Brain pericyte (primary cell): ENCODE measurements around the gene SNAPC2.
A peak's percentile ranks its signal among the peaks of the same experiment; 100 is the strongest.

ENCODE experiments used
- DNase-seq: peaks from one replicate; pipeline ENCODE4 v3.0.0-alpha.2; 2012; ENCODE audit warnings: low read depth, low spot score

SNAPC2 gene

DNA sequence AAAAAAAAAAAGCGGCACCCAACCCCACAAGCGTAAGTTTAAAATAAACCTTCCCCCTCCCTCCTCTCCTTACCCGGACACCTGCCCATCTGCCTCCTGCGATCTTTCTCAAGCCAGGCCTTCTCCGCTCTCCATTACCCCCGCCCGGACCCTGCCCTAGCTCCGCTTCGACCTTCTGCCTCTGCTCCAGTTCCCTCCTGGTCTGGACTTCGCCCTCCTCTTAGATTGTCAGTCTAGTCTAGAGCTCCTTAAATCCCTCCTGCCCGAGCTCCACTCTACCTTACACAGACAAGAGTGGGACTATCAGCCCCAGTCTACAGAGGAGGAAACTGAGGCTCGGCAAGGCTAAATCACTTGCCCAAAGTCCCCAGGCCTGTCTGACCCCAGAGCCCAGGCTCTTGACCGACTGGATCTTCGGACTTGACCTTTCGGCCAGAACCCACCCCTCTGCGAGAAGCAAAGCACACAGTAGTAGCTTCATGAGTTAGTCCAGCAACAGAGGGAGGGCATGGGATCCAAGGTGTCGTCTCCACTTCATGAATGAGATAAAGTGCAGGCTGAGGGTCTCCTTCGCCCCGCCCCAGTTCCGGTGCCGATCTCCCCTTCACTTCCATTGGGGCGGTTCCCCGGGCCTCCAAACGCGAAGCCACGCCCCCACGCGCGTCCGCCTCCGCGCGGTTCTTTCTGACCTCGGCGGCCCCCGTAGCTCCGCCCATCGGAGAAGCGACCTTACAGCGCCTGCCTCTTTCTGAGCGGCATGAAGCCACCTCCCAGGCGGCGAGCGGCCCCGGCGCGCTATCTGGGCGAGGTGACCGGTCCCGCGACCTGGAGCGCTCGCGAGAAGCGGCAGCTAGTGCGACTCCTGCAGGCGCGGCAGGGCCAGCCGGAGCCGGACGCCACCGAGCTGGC, at the start of gene SNAPC2:
SNAPC2 (plus strand) TSS at position 729 of the 909 bp plus-strand sequence; CDS start at position 758, 29 bp downstream.
- peak; percentile 80 for DNase-seq

DNA sequence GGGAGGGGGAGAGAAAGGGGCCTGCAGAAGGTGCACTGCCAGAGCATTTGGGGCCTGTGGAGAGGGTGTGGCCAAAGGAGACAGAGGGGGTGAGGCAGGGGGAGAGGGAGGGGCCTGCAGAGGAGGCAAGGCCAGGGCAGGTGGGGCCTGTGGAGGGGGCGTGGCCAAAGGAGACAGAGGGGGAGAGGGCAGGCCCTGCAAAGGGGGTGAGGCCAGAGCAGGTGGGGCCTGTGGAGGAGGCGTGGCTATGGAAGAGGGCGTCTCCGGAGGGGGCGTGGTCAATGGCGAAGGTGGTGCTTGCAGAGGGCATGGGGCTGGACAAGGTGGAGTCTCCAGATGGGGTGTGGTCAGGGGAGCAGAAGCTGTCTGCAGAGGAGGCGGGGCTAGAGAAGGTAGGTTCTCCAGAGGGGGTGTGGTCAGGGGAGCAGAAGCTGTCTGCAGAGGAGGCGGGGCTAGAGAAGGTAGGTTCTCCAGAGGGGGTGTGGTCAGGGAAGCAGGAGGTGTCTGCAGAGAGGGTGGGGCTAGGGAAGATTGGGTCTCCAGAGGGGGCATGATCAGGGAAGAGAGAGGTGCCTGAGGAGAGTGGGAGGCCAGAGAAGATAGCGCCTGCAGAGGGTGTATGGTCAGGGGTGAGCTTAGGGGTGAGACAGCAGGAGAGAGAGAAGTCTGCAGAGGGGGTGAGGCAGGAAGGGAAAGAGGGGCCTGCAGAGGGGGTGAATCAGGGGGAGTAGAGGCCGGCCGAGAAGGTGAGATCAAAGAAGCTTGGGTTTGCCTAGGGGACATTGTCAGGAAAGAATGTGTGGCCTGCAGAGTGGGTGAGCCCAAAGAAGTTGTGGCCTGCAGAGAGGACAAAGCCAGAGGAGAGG, 49.3 kb upstream of the SNAPC2 start:
- no peak for DNase-seq

- DNase-seq = peak; percentile 74
Observed at GRCh38 chr19:7871437-7872305, 48.5 kb upstream of the SNAPC2 start.

DNA sequence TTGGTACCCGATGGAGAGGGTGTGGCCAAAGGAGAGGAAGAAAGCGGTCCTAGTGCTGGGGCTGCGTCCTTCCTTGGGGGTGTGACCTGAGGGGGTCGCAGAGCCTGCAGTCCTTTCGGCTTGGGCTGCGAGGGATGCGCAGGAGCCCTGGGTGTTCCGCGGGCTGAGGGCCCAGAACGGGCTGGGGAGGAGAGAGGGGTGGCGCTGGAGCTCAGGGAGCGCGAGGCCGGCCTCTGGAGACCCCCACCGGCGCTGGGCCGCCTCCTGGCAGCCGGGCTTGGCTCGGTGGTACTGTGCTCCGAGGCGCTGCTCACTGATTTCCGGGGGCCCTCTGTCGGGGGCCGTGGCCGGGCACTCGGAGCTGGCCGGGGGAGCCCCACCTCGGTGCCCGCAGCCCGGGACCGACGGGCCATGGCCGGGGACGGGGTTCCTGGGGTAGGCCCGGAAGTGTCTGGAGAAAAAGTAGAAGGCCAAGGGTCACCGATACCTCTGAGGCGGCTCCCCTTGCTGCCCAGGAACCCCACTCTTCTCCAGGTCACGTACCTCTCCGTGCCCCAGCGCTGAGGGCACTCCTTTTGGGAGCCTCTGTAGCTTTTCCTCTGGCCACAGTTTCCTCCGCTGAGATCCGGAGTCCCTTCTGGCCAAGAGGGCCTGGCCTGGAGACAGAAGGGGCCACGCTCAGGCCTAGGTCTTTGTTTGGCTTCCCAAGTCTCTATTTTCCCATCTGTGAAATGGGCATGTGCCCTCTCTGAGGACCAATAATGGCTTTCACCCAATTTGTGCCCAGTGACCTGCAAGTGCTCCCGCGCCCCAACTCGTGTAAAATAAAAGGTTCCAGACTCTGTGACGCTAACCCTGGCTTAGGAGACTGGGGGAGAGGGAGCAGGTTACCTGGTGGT, 47.6 kb upstream of the SNAPC2 start:
- DNase-seq = no peak

- no peak for DNase-seq
Observed at GRCh38 chr19:7873304-7874075, 46.6 kb upstream of the SNAPC2 start.

DNA sequence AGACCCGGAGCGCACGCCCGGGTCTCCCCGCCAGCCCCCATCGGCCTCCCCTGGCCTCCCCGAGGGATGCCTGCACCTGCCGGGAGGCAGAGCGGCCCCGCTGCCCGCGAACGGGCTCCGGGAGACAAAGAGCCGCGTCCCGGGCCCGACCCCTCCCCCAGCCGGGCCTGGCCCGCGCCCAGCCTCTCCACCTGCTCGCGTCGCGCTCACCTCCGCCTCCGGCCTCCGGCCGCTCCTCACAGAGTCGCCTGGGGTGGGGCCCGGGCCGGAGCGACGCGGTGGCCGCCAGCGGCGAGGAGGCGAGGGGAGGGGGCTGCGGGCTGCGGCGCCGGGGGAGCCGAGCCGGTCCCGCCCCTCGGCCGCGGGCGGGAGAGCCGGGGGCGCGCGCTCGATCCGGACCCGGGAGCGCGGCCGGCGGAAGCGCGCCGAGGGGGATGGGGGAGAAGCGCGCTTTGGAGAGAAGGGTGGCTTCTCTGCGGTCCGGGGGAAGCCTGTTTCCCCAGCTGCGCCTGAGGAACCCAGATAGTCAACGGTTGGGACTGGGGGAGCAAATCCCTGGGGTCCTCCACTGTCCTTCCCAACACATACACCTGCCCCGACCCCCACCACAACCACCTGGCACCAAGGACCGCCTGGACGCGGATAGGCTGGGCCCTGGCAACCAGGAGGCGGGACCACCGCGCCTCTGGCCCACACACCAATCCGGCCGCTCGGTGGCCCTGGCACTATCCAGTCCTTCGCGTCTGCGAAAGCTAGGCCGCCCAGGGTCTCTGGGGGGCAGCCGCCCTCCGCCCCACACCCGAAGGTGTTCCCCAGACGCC, 45.9 kb upstream of the SNAPC2 start, which contains the start of gene PRR36:
PRR36 (minus strand) TSS at position 315 of the 821 bp plus-strand sequence. CDS start 701 bp downstream, outside the sequence.
- no peak for DNase-seq

DNA sequence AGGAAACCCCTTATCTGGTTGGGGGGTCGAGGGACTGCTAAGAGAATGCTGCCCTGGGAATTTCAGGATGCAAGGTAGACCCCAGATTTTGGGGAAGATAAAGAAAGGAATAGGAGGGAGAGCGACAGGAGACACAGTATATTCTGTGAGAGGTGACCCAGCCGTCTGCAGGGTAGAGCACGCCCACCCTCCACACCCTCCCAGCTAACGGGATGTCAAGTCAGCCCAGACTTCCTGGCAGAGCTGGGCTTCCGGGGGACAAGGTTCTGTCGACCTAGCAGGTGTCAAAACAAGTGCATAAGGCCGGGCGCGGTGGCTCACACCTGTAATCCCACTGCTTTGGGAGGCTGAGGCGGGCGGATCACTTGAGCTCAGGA, 45.3 kb upstream of the SNAPC2 start:
- DNase-seq = no peak

GRCh38 chr19:7877249-7877836, 42.8 kb upstream of the SNAPC2 start:
- DNase-seq = no peak

DNA sequence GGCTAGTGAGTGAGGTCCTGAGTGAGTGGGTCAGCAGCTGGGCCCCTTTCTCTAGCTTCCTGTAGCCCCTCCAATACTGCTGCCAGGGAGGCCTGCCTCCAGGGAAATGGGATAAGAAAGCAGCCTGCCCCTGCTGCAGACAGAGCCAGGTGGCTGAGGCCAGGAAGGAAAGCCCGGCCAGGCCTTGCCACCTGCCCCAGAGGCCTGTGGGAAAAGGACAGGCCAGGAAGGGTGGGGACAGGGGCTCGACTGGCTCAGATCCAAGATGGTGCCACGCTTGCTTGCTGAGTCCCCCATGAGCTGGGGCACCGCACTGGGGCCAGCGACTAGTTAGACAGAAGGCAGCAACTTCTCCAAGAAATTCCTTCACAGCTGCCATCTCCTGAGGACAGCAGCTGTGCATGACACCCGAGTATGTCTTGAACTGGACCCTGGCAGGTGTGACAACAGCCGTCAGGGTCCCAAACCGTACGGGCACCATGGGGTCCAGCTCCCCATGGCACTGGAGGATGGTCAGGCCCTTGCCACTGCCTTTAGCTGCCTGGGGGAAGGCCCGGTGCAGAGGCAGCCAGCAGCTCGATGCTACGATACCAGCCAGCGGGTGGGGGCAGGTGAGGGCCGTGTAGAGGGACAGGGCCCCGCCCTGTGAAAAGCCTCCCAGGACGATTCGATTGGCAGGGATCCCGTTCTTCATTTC, 40.9 kb upstream of the SNAPC2 start:
- DNase-seq = no peak

DNA sequence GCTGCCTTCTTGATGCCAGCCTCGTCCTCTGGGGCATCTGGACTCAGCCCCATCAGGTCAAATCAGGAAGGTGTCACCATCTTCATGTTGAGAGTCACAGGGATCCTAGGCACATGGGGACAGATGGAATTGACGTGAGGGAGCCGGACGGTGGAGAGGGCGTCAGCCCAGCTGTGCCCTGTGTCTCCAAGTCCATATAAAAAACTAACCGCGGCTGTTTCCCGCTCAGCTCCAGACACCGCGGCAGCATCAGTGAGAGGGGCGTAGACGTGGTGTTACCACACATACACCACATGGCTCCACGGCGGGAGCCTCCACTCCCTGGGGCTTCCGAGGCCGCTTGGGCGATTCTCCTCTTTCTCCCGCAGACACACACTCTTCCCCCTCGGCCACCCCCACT, 40.3 kb upstream of the SNAPC2 start:
- DNase-seq = no peak

DNA sequence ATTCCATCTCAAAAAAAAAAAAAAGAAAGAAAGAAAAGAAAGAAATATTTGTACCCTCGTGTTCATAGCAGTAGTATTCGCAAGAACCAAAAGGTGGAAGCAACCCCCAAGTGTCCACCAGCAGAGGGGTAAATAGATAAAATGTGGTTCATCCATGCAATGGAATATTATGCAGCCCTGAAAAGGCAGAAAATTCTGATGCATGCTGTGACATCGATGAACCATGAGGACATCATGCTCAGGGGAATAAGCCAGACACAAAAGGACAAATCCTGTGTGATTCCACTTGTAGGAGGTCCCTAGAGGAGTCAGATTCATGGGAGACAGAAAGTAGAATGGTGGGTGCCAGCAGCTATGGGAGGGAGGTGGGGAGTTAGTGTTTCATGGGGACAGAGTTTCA, 38.2 kb upstream of the SNAPC2 start:
- no peak for DNase-seq

DNA sequence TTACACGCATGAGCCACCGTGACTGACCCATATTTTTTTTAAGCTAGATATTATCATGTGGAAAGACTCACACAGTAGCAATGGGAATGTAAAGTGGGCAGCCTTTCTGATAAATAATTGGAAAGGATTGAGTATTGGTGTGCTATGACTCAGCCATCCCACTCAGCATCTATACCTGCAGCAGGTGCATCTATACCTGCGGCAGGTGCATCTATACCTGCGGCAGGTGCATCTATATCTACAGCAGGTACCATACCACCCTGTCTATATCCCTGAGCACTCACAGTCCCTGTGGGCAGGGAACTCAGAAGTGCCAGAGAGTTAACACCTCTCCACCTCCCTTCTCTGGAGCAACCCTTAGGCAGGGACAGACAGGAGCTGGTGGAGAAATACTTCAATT, 37.0 kb upstream of the SNAPC2 start:
- DNase-seq = no peak

DNA sequence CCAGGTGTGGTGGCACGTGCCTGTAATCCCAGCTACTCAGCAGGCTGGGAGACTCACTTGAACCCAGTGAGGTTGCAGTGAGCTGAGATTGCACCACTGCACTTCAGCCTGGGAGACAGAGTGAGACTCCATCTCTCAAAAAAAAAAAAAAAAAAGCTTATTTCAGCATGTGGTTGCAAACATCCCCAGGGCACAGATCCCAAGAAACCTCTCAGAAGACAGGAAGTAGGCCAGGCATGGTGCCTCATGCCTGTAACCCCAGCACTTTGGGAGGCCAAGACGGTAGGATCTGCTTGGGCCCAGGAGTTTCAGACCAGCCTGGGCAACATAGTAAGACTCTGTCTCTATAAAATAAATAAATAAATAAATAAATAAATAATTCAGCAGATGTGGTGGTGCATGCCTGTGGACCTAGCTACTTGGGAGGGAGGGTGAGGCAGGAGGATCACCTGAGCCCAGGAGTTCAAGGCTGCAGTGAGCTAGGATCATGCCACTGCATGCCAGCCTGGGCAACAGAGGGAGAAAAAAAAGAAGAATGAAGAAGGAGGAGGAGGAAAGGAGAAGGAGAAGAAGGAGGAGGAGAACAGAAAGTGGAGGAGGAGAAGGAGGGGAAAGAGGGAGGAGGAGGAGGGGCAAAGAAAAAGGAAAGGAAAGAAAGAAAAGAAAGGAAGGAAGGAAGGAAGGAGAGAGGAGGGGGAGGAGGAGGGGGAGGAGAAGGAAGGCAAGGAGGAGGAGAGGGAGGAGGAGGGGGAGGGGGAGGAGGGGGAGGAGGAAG, 36.2 kb upstream of the SNAPC2 start:
- no peak for DNase-seq

- no peak for DNase-seq
Observed at GRCh38 chr19:7885818-7886217, 34.3 kb upstream of the SNAPC2 start.

DNA sequence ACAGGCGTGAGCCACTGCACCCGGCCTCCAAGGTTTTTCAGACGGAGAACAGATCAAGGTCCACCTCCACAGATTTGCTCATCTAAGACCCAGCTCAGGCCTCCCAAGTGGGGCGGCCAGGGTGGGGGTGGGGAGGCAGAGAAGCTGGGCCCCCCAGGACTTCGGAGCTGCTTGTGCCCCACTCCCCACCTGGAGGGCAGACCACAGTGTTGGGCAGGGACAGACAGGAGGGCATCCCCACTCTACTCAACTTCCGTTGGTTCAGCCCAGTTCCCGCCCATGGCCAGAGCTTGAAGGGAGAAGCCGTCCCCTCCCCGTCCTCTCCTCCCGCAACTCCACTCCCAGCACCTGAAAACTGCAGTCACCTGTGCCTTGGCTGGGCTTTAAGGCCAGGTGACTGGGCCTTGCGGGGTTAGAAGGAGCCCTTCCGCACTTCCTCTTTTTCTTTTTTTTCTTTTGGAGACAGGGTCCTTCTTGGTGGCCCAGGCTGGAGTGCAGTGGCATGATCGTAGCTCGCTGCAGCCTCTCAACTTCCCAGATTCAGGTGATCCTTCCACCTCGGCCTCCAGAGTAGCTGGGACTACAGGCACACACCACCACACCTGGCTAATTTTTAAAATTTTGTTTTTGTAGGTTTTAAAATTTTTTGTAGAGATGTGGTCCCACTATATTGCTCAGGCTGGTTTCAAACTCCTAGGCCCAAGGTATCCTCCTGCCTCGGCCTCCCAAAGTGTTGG, 32.6 kb upstream of the SNAPC2 start:
- DNase-seq = no peak

DNA sequence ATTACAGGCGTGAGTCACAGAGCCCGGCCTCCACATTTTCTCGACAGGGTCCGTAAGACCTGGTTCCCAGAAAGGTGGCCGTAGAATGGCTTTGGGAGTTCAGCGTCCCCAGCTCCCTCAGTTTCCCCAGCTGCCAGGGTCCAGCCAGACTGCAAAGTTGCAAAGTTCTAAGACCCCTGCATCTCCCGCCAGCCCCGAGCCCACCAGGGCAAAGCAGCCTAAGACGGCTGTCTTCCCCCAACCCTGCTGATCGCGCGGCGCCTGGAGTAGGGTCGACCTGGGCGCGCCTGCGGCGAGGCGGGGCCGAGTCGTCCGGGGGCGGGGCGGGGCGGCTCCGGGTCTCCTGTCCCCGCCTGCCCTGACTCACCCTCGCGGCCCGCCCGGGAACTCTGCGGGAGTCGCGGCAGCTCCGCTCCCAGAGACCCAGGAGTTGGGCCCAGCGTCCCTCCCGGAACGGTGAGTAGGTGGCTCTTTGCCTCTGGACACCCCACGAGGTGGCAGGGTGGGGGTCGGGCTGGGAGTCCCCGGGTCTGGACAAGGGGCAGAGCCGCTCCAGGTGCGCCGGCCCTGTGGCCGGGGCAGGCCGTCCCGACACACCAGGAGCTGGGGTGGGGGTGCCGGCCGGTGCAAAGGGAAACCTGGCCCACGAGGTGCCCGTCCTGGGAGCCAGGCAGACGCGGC, 31.9 kb upstream of the SNAPC2 start, which contains the start of gene LRRC8E:
LRRC8E (plus strand) TSS at position 366 of the 681 bp plus-strand sequence. CDS start 7,094 bp downstream, outside the sequence.
- DNase-seq = no peak
